Activated CD8-positive, alpha-beta memory T cell treated with anti-CD3 and anti-CD28 coated beads, Interleukin-2, amount 50 U/mL, for 24 hours (primary cell): ENCODE results near the gene DPP6.

Experiments used
- DNase-seq: peaks from one replicate; pipeline ENCODE4 v3.0.0-alpha.2; 2020; ENCODE audit errors: extremely low read depth

Gene DPP6

DNA sequence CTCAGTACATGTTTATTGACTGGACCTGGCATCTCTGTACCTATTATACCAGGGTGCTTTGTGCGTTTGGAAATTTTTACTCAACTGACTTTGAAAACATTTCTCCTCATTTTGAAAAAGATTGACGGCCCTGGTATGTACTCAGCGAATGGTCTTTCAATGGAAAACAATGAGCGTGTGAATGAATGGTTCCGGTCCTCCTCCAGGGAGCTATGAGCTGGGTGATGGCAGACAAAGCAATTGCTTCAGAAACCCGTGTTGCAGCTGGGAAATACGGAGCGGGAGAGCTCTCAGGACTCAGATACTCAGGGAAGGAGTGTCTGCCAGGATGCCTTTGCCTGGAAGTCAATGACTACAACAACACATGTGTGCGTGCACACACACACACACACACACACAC is 824.8 kb downstream of the DPP6 start:
- DNase-seq, result no peak

DNA sequence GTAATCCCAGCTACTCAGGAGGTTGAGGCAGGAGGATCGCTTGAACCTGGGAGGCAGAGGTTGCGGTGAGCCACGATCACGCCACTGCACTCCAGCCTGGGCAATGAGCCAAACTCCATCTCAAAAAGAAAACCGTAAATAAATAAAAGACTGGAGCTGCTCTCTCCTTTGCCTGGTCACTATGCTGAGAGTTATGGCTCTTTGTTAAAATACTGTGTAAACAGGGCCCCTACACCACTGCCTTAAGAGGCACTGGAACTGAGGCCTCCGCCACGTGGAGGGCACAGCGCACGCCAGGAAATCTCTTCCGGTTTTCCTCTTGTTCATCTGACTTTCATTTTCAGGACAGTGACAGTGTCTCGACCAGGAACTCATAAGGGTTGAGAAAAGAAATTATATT is 827.4 kb downstream of the DPP6 start:
- DNase-seq, result no peak

DNA sequence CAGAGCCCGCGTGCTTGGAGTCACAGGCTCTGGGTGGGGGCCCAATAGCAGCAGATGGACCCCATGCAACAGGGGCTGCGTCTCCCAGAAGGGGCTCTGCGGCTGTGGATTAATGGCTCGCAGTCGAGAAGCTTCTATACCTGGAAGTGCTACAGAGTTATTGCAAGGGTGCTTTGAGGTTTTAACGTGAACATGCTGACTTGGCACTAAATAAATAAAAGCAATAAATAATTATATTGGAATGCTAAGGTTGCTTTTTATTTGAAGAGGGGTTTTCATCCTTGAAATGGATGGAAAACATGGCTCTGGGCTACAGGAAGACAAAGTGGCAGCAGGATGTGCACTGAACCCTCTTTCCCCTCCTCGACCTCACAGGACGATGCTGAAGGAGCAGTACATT is 828.3 kb downstream of the DPP6 start:
- no peak for DNase-seq

DNA sequence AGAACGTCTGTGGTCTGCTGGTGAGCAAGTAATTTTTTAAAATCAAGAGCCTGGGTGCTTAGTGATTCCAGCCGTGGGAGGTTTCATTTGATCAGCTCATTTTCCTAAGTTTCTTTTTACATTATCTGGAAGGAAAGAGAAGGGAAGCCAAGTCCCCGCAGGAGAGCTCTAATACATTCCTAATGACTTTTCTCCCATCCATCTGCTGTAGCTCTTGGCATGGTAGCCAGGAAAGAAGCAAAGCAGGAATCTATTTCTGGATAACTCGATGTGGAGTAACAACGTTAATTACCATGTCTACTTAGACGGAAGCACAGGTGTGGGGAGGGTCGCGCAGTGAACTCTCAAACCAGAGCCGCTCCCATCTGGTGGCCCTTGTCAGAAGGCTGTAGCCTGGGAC is 828.8 kb downstream of the DPP6 start:
- DNase-seq, result no peak

DNA sequence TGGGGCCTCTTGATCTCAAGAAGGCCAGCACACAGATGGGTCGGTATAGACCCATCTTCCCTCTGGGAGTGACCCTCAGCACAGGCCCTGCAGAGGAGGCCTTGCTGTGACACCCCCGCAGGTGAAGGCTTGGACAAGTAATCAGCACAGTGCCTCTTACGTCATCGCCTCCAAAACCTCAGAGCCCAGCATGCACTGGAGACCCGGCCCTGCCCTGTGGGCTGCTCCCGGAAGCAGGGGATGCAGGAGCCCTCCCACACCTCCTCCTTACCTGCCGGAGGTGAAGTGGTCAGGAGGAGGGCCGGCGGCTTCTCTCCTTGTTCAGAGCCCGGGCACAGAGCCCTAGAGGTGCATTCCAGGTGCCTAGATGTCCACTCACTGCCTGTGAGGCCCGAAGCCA is 829.3 kb downstream of the DPP6 start:
- DNase-seq, result no peak

DNA sequence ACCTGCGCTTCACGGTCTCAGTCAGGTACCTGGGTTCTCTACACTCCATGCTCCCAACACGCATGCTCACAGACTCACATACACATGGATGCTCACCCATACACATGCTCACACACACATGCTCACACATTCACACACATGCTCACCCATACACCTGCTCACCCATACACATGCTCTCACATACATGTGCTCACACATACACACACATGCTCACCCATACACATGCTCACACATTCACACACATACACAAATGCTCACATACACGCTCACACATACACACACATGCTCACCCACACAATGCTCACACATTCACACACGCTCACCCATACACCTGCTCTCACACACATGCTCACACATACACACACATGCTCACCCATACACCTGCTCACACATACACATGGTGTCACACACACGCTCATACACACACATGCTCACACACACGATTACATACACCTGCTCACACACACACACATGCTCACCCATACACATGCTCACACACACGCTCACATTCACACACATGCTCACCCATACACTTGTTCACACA is 830.8 kb downstream of the DPP6 start:
- DNase-seq, result no peak

DNA sequence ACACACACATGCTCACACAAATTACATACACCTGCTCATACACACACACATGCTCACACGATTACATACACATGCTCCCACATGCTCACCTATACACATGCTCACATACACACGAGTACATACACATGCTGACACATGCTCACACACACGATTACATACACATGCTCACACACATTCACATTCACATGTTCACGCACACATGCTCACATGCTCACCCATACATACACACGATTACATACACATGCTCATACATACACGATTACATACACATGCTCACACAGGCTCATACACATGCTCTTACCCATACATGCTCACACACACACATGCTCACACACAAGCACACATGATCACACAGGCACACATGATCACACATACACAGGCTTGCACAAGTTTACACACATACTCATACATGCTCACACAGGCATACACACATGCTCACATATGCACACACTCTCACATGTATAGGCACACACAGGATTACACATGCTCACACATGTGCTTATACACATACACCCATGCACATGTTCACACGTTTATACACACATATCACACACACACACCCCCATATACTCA is 832.2 kb downstream of the DPP6 start:
- no peak for DNase-seq

DNA sequence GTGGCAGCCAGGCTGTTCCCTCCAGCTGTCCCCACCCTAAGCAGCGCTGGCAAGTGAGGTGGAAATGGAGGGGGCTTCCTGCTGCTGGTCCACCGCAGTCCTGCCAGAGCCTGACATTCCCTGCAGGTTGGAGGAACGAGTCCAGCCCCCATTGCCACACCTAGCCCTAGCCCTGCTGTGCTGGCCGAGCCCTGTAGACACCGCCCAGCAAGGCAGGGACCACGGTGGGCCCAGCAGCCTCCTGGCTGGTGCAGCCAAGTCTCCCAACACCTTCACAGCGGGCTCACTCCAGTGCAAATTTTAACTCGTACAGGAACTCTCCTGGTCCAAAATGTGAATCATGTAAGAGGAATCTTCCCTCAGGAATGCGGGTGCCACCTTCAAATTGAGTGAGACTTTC is 834.4 kb downstream of the DPP6 start:
- no peak for DNase-seq

DNA sequence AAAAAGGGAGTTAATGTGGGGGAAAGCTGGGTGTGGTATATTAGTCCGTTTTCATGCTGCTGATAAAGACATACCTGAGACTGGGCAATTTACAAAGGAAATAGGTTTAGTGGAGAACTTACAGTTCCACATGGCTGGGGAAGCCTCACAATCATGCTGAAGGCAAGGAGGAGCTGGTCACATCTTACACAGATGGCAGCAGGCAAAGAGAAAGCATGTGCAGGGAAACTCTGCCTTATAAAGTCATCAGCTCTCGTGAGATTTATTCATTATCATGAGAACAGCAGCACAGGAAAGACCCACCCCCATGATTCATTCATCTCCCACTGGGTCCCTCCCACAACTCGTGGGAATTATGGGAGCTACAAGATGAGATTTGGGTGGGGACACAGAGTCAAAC is 836.5 kb downstream of the DPP6 start:
- no peak for DNase-seq

DNA sequence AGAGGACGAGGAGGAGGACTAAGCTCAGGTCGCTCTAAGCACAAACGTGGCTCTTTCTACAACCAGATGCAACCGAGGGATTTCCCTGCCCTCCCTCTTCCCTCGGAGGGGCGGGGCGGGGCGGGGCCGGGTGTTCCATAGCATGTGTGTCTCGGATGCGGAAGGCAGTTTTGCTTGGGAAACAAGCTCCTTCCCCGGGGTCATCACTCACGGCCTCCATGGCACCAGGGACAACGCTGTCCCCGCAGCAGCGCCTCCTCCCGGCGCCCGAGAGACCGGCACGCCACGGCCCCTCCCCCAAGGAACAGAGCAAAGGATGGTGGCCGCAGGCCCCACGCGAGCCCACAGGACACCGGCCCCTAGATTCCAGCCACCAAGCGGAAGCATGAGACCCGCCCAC is 840.3 kb downstream of the DPP6 start:
- no peak for DNase-seq

DNA sequence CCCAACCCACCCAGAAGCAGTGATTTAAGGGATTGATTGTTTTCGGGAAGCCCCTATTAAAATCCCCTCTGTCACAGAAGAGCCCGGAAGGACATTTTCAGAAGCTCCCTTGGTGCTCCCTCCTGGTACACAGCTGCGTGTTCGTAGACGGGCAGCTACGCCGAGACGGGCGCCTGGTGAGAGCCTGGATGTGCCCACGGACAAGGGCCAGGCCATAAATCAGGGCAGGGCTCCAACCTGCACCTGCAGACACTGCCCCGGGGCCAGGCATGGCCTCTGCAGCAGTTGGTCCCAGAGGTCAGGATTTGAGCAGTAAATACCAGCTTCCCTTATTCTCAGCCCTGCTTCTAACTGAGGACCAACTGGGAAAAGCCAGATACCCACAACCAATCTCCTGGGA is 843.9 kb downstream of the DPP6 start:
- DNase-seq, result no peak

DNA sequence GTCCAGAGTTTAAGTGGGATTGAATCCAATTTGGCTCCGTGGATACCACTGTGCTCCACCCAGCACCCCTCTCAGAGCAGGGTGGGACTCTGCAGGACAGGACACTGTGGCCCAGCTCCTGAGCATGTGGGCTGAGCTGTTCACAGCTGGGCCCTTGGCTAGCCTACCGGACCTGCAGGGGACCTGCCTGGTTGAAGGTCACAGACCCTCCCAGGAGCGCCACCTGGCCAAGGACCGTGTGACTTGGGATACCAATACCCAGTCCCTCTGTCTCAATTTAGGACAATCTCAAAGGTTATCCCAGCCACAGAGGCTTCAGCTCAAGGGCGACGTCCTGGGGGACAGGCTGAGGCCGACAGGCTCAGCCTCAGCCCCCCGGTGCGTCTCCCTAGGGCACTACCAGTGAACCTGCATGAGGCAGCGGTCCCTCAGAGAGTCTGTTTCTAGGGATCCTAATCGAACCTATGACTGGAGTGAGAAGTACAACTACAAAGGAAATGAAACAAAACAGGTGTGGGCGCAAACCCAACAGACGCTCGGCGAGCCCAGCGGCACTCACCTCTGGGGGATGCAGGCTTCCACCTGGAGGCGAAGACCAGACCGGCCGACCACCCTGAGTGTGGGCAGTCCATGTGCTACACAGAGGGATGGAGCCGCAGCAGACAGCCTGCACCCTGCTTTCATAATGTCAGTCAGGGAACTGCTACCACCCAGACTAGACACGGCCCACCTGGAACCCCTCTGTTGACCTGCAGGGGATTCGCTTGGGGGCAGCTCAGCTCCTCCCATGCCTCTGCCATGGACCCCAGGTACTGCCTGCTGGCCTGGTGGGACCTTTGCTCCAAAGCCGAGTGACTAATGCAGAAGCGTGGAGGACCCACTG is 847.0 kb downstream of the DPP6 start:
- no peak for DNase-seq

DNA sequence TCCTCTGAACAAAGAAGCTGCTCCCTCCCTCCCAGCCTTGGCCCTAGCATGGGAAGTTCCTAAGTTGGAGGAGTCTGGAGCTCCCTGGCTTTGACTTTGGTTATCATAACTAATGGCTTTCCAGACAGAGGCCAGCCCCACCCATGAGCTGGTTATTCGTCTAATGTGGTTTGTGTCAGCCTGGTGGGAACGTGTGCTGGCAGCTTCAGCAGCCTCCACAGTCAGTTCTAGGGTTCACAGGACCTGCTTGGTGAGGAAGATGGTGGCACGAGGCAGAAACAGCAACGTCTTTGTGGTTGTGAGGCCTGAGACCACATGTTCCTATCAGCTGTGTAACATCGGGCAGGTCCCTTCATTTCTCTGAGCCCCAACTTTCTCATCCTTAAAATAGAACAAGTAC is 847.7 kb downstream of the DPP6 start:
- DNase-seq, result no peak

DNA sequence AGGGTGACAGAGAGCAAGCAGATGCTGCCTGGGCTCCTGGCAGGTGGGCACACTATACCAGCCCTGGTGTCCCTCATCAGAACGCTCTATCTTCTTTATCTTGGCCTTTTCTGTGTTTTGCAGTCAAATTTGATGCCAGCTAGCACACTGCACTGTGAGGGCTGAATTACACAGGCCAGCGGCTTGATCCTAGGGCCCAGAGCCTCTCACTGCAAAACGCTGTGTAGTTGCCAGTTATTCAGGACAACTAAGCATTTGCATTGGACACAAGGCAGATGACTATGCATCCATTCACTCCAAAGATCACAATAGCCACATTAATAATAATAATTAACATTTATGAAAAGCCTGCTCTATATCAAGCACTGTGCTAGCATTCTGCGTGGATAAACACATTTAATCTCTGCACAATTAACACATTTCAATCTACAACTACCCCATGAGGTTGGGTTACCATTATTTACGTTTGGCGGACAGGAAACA is 850.4 kb downstream of the DPP6 start:
- no peak for DNase-seq

DNA sequence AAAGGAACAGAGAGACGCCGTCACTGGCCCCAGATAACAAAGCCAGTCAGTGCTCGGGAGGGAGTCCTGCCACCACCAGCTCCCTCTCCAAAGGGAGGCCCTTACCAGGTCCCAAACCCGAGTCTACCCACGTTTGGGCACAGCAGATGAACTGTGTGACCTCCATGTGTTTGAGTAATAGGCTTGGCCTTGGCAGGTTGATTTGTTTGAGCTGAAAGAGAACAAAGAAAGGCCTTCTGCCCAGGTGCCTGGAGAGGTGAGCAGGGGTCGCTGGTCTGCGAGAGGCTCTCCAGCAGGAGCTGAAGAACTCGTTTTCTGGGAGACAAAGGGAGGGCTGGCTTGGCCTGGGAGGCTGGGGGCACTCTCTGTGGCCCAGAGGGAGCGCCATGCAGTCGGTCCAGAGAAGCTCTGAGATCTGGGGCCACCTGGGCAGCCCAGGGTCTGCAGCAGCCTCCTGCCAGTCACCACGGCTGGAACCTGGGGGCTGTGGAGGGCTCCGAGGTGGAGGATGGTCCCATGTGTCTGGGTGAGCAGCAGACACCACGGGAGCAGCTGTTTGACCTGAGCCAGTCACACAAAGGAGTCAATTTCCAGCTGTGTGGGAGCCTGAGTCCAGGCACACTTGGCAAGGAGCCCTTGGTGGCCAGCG is 851.0 kb downstream of the DPP6 start:
- DNase-seq, result no peak

DNA sequence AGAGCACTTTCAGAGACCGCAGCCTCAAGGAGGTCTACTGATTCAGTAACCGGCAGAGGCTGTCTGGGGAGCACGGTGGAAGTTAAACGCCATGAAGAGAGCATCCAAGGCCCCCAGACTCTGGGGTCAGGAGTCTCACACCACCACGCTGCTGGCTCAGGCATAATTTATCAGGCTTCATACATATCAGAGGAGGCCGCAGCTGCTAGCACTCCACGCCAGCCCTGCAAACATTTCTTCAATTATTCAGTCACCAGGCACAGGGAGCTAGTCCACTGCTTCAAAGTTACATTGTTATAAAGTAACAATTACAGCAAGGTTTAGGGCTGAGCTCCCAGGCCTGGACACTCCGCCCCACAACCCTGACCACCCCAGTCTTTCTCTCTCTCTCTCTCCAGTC is 852.9 kb downstream of the DPP6 start:
- DNase-seq, result no peak

DNA sequence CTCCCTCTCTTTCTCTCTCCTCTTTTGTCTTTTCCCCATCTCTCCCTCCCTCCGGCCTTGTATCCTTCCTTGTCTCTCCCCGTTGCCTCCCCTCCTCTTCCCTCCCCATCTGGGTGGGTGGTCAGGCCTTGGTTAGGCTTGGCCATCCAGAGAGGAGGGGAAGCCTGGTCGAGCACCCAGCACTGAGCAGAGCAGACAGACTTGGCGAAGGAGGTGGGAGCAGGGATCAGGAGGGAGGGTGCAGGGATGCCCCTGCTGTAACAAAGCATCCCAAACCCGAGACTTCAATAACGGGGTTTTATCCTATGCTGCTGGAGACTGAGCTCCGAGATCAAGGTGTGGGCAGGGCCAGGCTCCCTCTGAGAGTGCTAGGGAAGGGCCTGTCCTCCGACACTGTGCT is 853.4 kb downstream of the DPP6 start:
- DNase-seq, result no peak

DNA sequence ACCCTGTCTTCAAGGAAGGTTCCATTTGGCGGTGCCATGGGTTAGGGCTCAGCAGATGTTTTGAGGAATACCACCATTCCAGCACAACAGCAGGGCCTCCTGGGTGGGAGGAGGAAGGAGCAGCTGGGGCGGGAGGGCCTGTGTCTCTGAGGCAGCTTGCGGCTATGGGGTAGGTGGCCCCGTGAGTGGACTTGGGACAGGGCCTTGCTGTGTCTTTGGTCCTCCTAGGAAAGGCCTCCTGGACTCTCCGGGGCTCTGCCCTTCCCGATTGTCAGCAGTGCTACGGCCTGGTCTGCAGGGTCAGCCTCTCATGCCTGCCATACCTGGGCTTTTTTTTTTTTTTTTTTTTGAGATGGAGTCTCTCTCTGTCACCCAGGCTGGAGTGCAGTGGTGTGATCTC is 854.0 kb downstream of the DPP6 start:
- no peak for DNase-seq

DNA sequence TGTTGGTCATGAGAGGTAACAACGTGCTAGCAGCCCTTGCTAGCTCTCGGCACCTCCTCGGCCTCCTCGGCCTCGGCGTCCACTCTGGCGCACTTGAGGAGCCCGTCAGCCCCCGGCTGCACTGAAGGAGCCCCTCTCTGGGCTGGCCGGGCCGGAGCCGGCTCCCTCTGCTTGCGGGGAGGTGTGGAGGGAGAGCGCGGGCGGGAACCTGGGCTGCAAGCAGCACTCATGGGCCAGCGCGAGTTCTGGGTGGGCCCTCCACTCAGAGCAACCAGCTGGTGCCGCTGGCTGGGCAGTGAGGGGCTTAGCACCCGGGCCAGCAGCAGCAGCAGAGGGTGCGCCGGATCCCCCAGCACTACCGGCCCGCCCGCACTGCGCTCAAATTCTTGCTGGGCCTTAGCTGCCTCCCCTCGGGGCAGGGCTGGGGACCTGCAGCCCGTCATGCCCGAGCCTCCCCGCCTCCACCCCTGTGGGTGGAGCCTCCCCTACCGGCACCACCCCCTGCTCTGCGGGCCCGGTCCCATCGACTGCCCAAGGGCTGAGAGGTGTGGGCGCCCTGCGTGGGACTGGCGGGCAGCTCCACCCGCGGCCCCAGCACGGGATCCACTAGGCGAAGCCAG is 854.6 kb downstream of the DPP6 start:
- DNase-seq, result no peak

DNA sequence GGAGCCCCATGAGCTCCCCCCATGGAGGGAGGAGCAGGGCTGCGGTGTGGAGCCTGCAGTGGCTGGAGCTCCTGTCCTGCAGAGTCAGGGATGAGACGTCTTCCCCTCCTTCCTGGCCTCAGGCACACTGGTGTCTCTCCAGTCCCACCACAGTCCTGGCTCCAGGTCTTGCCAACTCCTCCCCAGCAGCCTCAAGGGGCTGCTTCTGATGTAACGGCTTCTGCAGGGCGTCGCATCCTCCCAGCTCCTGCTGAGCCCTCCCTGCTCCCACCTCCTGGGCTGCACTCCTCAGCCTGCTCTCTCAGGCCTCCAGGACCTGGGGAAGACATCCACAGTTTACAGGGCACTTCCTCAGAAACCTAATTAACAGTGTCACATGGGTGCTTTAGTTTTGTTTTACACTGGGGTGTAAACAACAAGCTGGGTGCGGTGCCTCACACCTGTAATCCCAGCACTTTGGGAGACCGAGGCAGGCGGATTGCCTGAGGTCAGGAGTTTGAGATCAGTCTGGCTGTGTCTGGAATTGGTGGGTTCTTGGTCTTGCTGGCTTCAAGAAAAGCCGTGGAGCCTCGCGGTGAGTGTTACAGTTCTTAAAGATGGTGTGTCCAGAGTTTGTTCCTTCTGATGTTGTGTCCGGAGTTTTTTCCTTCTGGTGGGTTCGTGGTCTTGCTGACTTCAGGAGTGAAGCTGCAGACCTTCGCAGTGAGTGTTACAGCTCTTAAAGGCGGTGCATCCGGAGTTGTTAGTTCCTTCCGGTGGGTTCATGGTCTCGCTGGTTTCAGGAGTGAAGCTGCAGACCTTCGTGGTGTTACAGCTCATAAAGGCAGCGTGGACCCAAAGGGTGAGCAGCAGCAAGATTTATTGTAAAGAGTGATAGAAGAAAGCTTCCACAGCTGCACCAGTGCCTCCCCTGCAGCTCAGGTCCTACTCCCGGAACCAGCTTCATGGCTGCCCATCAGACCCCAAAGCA is 855.7 kb downstream of the DPP6 start:
- no peak for DNase-seq
